Peyer's patch (tissue), 4 donors: Measurements from ENCODE around the gene AHCYL2.

Source experiments
- POLR2A ChIP-seq, 2 donors: fragments of 450-650 bp; IDR thresholded peaks; one replicate each; pipeline ENCODE4 v1.5.1; 2017; ENCODE audit warnings: antibody characterized with exemption in 2 of 2, mild to moderate bottlenecking in 2 of 2, moderate library complexity in 2 of 2
- TF ChIP-seq, protein P1 (sequence below), 6 experiments: fragments of 450-650 bp in 4 of 6; fragments of 200-600 bp in 2 of 6; sonication (generic) in 1 of 6; IDR thresholded peaks; one replicate each; pipeline ENCODE4 v1.5.1; 2017 to 2019; ENCODE audit warnings: antibody characterized with exemption in 6 of 6, mild to moderate bottlenecking in 3 of 6, moderate library complexity in 1 of 6

DNA sequence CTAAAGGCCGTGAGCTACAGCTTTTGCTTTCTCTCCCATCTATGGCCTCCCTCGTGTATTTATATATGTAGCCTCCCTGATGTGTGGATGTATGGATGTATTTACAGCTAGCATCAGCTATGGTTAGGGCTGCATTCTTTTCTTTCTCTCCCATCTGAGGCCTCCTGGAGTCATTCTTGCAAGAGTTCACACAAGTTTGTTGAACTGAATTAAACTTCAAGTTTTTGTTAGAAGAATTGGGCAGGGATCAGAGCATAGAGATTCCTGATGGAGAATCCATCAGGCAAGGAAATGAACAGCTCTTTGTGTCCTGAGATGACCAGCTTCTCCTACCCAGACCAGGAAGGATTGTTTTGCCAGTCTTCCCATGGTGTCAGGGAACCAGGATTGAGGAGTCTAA lies 60.3 kb downstream of the AHCYL2 start:
- TF ChIP-seq, protein P1, sequence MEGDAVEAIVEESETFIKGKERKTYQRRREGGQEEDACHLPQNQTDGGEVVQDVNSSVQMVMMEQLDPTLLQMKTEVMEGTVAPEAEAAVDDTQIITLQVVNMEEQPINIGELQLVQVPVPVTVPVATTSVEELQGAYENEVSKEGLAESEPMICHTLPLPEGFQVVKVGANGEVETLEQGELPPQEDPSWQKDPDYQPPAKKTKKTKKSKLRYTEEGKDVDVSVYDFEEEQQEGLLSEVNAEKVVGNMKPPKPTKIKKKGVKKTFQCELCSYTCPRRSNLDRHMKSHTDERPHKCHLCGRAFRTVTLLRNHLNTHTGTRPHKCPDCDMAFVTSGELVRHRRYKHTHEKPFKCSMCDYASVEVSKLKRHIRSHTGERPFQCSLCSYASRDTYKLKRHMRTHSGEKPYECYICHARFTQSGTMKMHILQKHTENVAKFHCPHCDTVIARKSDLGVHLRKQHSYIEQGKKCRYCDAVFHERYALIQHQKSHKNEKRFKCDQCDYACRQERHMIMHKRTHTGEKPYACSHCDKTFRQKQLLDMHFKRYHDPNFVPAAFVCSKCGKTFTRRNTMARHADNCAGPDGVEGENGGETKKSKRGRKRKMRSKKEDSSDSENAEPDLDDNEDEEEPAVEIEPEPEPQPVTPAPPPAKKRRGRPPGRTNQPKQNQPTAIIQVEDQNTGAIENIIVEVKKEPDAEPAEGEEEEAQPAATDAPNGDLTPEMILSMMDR (IDR thresholded peaks at IDR 0.05): no peak
- TF ChIP-seq POLR2A (IDR thresholded peaks at IDR 0.05): no peak
